Measurements from ENCODE around the gene KHDC1L.

KHDC1L gene

DNA sequence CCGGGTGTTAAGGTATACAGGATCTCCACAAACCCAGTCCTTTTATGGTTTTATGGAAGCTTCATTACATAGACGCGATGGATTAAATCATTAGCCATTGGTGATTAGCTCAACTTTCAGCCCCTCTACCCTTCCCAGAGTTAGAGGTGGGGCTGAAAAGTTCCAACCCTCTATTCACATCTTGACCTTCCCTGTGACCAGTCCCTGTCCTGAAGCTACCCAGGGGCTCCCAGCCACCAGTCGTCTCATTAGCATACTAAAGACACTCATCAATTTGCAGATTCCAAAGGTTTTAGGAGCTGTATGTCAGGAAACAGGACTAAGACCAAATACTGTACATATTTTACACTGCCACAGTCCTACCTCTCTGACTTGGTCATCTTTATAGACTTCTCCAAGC lies 21.0 kb downstream of the KHDC1L start:
- FAIRE-seq: no peak

- no peak for FAIRE-seq
Measured at GRCh38 chr6:73203098-73203497, 22.2 kb downstream of the KHDC1L start.

DNA sequence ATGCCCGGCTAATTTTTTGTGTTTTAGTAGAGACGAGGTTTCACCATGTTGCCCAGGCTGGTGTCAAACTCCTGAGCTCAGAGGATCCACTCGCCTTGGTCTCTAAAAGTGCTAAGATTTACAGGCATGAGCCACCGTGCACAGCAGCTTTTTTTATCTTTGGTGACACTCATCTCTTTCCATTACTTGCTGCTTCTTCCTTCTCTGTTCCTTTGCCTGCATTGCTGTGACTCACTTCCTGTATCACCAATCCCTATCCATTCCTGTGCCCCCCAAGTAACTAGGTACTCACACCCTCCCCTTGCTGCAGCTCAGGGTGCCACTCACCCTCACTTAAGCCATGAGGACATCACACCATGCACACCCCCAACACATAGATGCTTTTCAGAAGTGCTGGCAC lies 24.6 kb downstream of the KHDC1L start:
- no peak for FAIRE-seq

GRCh38 chr6:73200247-73200646 lies 25.0 kb downstream of the KHDC1L start:
- no peak for FAIRE-seq

GRCh38 chr6:73194744-73195143 lies 30.6 kb downstream of the KHDC1L start:
- no peak for FAIRE-seq

DNA sequence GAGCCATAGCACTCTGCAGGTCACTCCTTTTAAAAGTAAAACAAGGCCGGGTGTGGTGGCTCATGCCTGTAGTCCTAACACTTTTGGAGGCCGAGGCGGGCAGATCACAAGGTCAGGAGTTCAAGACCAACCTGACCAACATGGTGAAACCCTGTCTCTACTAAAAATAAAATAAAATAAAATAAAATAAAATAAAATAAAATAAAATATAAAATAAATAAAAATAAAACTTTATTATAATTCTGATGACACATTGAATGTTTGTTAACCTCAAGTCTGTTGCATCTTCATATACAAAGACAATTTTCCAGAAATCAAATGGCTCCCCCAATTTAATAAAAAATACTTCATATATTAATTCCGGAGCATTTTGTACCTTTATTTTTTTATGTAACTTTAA lies 32.0 kb downstream of the KHDC1L start:
- FAIRE-seq: peak; percentile 53

DNA sequence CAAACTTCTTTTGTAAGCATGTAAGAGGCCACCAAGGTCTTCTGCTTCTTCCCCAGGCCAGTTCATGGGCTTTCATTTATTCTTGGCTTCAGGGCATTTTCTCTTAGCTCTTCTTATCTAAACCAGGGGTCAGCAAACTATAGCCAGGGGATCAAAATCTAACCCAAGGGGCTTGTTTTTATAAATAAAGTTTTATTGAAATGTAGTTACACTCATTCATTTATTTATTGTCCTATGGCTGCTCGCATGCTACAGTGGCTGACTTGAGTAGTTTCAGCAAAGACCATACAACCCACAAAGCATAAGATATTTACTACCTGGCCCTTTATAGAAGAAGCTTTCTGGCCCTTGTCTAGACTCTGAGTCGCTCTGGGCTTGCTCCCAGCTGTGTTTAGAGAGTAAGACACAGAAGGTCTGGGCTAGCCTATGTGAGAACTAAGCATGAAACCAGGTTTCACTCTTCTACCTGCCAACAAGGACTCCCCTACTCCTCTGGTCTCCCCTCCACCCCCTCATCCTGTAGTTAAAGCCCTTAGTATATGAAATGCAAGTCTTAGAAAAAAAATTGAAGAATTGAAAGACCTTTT lies 43.2 kb downstream of the KHDC1L start:
- no peak for FAIRE-seq

DNA sequence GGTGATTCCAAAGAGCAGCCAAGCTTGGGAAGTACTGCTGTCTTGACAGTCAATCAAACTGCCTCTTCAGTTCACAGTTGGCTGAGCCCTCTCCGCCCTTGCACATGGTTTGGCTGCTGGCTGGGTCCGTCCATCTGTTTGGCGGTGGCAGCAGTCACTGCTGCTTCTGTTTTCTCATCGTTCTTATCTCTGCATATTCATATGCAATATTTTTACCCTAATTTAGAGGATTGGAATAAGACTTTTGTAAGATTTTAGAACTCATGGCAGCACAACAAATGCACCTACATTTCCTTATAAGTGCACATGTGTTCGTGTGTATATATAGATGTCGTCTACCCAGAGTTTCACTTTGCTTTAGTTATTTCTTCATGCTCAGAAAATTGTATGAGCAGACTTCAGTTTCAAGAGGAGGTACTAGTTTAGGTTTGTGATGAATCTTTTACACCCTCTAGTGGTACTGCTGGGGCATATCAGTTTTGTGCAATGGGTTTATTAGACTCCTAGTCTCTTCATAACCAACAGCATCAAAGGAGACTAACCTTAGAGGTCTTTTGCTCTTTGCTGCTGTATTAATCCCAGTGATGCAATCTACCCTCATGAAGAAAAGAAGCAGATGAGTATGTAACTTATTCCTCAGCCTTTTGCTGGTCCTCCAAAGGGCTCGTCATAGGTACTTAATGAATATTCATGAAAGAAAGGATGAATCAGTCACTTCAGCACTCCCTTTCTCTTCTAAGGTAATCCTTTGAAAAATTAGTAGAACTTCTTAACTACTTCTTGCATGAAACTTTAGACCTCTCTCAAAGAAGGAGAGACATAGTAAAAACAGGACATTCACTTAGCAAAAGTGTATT lies 44.3 kb downstream of the KHDC1L start:
- FAIRE-seq: peak; percentile 70

DNA sequence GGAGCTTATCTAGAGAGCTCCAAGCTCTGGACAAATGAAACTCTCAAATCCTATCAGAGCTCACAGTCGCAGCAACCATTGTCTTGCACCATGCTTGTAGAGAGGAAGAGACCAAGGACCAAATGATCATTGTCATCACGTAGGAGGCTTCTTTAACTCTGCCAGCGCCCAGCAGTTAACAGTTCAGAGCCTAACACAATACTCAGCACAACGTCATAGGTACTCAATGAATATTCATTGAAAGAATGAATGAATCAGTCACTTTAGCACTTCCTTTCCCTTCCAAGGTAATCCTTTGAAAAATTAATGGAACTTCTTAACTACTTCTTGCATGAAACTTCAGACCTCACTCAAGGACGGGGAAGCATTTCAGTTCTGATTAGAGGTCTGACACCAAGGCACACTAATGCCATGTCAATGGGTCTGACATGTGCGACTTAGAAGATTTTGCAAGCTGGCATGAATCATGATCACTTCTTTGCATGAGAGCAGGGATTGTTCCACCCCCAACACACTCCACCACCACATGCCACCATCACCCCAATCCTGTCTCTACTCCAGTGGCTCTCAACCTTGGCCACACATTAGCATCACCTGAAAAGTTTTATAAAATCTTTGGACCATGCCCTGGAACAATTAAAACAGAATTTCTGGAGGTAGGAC lies 45.1 kb downstream of the KHDC1L start:
- no peak for FAIRE-seq

GRCh38 chr6:73177221-73177944 lies 47.9 kb downstream of the KHDC1L start:
- FAIRE-seq: no peak

DNA sequence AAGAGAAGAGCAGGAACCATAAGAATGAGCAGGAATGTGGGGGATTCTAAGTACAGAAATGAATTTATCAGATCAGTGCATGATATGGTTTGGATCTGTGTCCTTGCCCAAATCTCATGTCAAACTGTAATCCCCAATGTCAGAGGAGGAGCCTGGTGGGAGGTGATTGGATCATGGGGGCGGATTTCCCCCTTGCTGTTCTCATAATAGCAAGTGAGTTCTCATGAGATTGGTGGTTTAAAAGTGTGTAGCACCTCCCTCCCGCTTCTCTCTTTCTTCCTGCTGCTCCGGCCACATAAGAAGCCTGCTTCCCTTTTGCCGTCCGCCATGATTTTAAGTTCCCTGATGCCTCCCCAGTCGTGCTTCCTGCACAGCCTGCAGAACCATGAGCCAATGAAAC lies 49.2 kb downstream of the KHDC1L start:
- no peak for FAIRE-seq

GRCh38 chr6:73174646-73175045 lies 50.6 kb downstream of the KHDC1L start:
- no peak for FAIRE-seq

All from endometrium (tissue), 2 donors.